GM19397 (cell line): ENCODE results near the gene CFAP77.

Experiments used
- ATAC-seq: cut with Tn5 transposase; IDR thresholded peaks from one replicate; pipeline ENCODE4 v1.9.1; 2021; ENCODE audit warnings: mild to moderate bottlenecking, moderate library complexity; ENCODE audit not compliant: unreplicated experiment

CFAP77 gene

GRCh38 chr9:132590318-132591182, 180.5 kb downstream of the CFAP77 start:
- no peak for ATAC-seq

DNA sequence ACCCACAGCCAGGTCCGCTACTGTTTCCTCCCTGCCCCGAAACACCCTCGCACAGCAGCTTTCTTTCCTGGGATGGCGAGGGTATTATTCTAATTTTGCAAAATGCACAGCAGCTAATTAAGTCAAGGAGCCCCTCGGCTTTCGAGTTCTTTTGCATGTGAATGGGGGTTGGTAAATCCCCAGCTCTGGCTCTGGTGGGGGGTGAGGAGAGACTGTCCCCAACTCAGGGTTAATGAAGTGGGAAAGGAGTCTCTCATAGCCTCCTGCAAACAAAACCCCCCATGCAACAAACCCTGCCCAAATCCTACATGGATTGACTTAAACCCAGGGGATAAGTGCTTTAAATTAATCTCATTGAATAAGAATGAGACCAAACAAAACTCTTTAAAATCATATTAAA, 181.2 kb downstream of the CFAP77 start:
- ATAC-seq, result no peak

DNA sequence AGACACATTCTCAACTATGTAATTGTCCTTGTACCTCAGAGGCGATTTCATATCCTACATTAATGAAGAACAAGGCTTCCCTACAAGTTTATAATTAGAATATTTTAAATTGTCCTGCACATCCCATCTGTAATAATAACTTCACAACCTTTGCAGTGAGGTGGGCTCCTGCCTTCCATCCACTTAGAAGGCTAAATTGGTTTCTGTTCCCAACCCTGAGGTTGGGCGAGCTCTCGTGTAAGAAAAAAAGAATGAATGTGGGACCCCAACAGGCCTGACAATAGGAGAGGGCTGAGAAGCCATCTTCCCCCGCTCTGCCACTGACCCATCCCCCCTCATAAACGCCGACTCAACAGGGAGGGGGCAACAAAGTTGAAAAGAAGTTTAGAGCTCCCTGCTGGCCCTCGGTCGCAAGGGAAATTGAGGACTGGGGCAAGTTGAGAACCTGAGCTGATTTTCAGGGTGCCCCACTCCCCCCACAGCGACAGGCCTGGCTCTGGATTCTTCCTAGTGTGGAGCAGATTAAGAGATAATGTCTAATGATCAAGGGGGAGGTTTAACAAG, 181.8 kb downstream of the CFAP77 start:
- no peak for ATAC-seq

DNA sequence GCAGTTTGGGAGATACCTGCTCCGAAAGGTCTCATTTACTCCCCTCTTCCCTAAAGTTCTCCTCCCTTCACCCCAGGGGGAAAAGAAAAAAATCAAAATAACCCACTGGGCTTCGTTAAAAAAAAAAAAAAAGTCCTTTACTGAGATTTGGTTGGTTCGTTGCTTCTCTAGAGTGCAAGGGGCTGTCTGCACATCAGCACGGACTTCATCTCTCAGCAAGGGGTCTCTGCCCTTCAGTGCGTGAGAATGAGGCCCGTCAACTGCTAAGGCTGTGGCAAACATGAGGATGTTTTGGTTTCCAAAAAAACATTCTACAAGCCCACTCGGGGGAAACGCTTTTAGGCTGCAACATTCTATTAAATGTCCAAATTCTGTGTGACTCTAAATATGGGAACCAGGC, 182.4 kb downstream of the CFAP77 start:
- no peak for ATAC-seq

DNA sequence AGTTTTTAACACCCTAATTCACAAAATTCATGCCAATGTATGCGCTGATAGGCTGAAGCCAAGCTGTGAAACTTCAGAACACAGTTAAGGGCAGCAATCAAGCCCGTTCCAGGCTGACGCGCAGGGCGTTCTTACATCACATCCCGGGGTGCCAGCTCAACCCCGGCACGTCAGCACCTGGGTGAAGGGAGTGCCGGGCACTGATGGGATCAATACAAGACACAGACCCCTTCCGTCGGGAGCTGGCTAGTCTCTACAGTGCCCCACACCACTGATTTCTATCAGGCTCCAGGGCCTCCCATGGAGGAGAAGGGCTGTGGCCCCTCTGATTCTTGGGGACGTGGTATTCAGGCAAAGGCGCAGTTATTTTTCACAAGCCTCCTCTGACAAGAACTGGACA, 184.4 kb downstream of the CFAP77 start:
- no peak for ATAC-seq

GRCh38 chr9:132595319-132595718, 185.3 kb downstream of the CFAP77 start:
- ATAC-seq, result no peak

DNA sequence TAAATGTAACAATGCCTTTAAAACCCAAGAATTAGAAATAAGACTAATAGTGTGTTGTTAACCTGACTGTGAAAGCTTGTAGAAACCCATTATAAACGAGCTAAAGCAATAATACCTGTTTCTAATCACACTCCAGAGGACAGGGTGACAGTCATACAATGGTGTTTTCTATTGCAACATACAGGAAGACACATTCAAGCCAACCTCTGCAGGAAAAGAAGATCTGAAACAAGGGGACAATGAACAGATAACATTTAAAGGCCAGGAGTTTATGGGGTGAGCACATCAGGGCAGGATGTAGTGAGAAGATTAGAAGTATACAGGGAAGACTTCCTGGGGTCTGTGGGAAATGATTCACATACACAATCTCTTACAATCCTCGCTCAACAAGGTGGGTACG, 186.2 kb downstream of the CFAP77 start:
- no peak for ATAC-seq

DNA sequence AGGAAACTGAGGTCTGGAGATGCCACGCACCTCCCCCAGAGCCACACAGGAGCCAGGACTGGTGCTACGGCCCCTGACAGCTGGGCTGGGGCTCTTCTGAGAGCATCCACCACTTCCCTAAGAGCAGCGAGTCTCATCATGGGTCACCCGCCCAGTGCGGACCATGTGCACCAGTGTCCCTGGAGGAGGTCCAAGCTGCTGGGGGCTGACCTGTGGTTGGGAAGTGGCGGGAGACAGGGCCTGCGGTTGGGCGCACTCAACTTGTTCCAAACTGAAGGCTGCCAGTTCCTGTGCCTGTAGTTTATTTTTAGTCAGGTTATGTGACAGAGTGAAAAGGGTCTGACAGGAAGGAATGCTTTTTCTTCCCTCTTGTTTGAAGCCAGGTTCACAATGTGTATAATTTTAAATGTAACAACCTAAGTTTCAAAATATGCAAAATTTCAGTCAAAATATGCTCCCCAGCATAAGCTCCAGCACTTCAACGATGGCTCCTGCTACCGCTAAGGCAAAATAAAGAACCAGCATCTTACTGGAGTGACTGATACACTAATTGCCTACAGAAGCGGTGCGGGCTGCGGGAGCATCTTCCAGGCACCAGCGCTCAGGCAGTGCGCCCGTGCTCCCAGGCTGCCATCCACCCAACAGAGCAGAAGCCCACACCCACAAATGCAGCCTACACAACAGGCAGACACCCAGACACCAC, 187.2 kb downstream of the CFAP77 start:
- no peak for ATAC-seq

DNA sequence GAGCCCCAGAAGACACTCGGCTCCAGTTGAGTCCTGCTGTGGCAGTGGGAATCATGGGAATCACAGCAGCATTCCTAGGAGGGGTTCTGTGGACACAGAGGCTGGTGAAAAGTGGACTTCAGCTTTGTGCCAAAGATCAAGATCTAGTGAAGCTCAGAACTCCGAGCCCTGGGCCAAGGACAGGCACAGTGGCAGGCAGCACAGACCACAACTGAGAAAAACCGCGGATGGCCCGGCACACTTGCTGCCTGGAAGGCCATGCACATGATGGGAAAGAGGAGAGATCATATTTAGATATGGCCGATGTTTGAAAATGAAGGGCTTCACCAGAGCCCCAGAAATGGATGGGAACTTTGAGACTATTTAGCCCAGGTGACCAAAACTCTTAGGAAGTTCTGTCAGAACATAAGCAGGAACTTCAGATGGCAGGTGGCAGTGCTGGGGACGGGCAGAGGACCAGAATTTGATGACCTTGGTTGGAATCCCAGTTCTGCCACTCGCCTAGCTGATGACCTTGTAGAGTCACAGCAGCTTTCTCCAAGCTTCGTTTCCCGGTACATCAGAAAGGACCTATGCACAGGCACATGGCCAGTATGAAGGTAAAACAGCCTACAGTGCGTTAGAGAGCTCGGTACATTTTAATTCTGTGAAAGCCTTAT, 190.4 kb downstream of the CFAP77 start:
- no peak for ATAC-seq

- no peak for ATAC-seq
These were observed 192.2 kb downstream of the CFAP77 start for GRCh38 chr9:132602207-132602606.

- no peak for ATAC-seq
These were observed 195.4 kb downstream of the CFAP77 start for GRCh38 chr9:132605387-132605786.

- ATAC-seq, result no peak
These were observed 196.1 kb downstream of the CFAP77 start for GRCh38 chr9:132606066-132606465.

GRCh38 chr9:132609184-132609583, 199.2 kb downstream of the CFAP77 start:
- ATAC-seq, result no peak

DNA sequence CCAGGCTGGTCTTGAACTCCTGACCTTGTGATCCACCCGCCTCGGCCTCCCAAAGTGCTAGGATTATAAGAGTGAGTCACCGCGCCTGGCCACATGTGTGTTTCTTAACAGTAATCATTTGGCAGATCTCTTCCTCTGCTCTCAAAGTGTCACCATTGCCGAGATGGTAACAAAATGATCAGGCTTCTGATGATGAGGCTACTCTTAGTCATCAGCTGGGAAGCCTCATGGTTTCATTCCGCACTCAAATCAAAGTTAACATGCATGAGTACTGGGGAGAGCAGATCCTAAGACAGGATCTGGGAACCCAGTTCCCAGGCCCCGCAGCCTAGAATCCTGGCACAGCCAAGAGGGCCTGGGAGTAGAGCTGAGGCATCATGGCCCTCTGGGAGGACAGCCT, 199.8 kb downstream of the CFAP77 start:
- no peak for ATAC-seq

GRCh38 chr9:132610661-132611060, 200.7 kb downstream of the CFAP77 start:
- ATAC-seq, result no peak

DNA sequence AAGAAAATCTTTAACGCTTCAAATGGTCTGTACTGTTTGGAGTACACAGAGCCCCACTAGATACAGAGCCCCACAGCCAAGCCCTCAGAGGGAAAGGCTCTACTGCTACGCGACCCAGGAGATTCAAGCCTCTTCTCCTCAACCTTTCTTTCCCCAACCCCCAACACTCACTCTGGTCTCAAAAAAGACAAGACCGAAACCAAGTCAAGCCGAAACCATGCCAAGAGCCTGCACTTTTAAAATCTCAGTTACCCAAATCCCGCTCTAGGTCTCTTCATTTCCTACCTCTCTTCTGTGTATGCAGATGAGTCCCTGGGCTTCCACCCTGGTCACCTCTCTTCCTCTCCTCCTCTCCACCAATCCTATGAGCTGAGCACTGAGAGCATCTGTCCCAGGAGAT, 204.3 kb downstream of the CFAP77 start:
- ATAC-seq, result no peak

DNA sequence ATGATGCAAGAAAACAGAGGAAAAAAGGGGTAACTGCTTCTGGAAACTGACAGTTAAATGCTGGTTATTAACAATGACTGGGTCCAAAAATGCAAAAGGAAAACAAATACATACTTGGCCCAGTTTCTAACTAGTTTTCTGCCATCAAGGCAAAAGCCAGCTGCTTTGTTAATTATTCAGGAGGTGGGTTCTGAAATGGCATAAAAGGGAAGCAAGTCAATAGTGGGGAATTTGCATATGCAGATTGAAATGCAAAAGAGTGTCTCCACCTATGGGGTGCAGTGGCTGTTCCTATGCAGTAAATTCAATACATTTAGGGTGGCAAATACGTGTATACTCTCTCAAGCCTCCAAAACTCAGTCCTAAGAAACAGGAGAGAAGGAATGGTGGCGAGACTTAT, 205.8 kb downstream of the CFAP77 start:
- no peak for ATAC-seq

GRCh38 chr9:132616725-132617124, 206.7 kb downstream of the CFAP77 start:
- no peak for ATAC-seq

DNA sequence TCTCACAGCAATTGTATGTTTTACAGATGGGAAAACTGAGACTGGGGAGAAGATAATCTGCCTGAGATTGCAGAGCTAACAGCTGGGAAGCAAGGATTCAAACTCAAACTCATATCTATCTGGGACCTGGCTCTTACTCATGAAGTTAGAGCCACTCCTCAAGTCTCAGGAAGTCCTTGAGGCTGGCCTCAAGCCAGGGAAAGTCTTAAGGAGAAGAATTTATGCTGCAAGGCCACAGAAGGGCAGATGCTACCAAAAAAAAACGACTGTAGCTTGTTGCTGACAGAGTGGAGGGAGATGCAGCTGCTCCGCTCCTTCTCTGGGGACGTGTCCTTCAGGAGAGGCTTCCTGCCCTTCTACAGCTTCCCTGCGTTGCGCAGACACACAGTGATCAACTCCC, 212.1 kb downstream of the CFAP77 start:
- no peak for ATAC-seq
